Astrocyte (in vitro differentiated cells and primary cell): ENCODE results near the gene GLB1L. TPM values are rescaled to one million over a fixed set of nuclear protein-coding genes. Genes with fewer than 3 reads are reported as not detected.

Experiments
- DNase-seq: peaks from one replicate; pipeline ENCODE4 v3.0.0-alpha.2; 2010; ENCODE audit warnings: low read depth
- FAIRE-seq: peaks from 2 replicates; lab custom pipeline; 2011; peaks lifted over from hg19 to GRCh38; lab: Jason Lieb, UNC
- H2AFZ ChIP-seq: 2 replicates; pipeline ENCODE4 v1.6.0; 2012; ENCODE audit warnings: low read depth, low read length, inconsistent platforms
- H3K27ac ChIP-seq: 2 replicates; pipeline ENCODE4 v1.5.1; 2011; ENCODE audit warnings: low read depth, low read length, inconsistent platforms
- H3K27me3 ChIP-seq: 2 replicates; pipeline ENCODE4 v1.6.0; 2011; ENCODE audit warnings: low read length, inconsistent platforms; ENCODE audit not compliant: insufficient read depth
- H3K36me3 ChIP-seq: 2 replicates; pipeline ENCODE4 v1.5.1; 2011; ENCODE audit warnings: low read length, inconsistent platforms; ENCODE audit not compliant: insufficient read depth
- H3K4me1 ChIP-seq: 2 replicates; pipeline ENCODE4 v1.5.1; 2011; ENCODE audit warnings: low read length, inconsistent platforms; ENCODE audit not compliant: insufficient read depth
- H3K4me2 ChIP-seq: 2 replicates; pipeline ENCODE4 v1.6.0; 2012; ENCODE audit warnings: low read length, inconsistent platforms
- H3K4me3 ChIP-seq: 2 replicates; pipeline ENCODE4 v1.5.1; 2011; ENCODE audit warnings: low read depth, mild to moderate bottlenecking, low read length, inconsistent platforms; ENCODE audit not compliant: insufficient read depth
- H3K79me2 ChIP-seq: 2 replicates; pipeline ENCODE4 v1.6.0; 2012; ENCODE audit warnings: mild to moderate bottlenecking, low read length, inconsistent platforms; ENCODE audit not compliant: insufficient read depth
- H3K9ac ChIP-seq: 2 replicates; pipeline ENCODE4 v1.6.0; 2012; ENCODE audit warnings: mild to moderate bottlenecking, low read length, inconsistent platforms
- H3K9me3 ChIP-seq: 2 replicates; pipeline ENCODE4 v1.5.1; 2012; ENCODE audit warnings: low read depth, mild to moderate bottlenecking, low read length, inconsistent platforms; ENCODE audit not compliant: insufficient read depth
- H4K20me1 ChIP-seq: 2 replicates; pipeline ENCODE4 v1.6.0; 2012; ENCODE audit warnings: low read length, inconsistent platforms; ENCODE audit not compliant: insufficient read depth
- H3K27ac Mint-ChIP-seq: one replicate; pipeline ENCODE4 v1.8.0; 2021; ENCODE audit warnings: mild to moderate bottlenecking, mixed read lengths; ENCODE audit not compliant: unreplicated experiment
- H3K27me3 Mint-ChIP-seq: one replicate; pipeline ENCODE4 v1.8.0; 2021; ENCODE audit warnings: low read depth, mixed read lengths; ENCODE audit not compliant: unreplicated experiment
- H3K36me3 Mint-ChIP-seq: one replicate; pipeline ENCODE4 v1.8.0; 2021; ENCODE audit warnings: low read depth, mixed read lengths; ENCODE audit not compliant: unreplicated experiment
- H3K4me1 Mint-ChIP-seq: one replicate; pipeline ENCODE4 v1.8.0; 2021; ENCODE audit warnings: low read depth, mixed read lengths; ENCODE audit not compliant: unreplicated experiment
- H3K4me3 Mint-ChIP-seq: one replicate; pipeline ENCODE4 v1.8.0; 2021; ENCODE audit warnings: mild to moderate bottlenecking, moderate library complexity, mixed read lengths; ENCODE audit not compliant: unreplicated experiment
- H3K9me3 Mint-ChIP-seq: one replicate; pipeline ENCODE4 v1.8.0; 2021; ENCODE audit warnings: mild to moderate bottlenecking, mixed read lengths; ENCODE audit not compliant: unreplicated experiment
- EZH2 ChIP-seq: IDR thresholded peaks from 2 replicates; pipeline ENCODE4 v1.6.1; 2012; ENCODE audit warnings: mild to moderate bottlenecking, low read length, inconsistent platforms; ENCODE audit not compliant: insufficient read depth
- total RNA-seq: library from RNA; stranded (reverse); gene quantifications from 2 replicates; pipeline ENCODE4 v1.2.1, GENCODE V29; 2021
- TF ChIP-seq, protein P1 (sequence below): IDR thresholded peaks from 2 replicates; pipeline ENCODE4 v1.5.1; 2011; ENCODE audit warnings: low read depth, mild to moderate bottlenecking, inconsistent platforms, low read length, moderate library complexity; ENCODE audit not compliant: insufficient read depth

Gene GLB1L
- total RNA-seq, 1 donor from 2014 or later = 2.7 TPM

- no peaks in the 10 kb centered on the region for H3K9me3 ChIP-seq
- no peak for TF ChIP-seq EZH2
- TF ChIP-seq, protein P1, sequence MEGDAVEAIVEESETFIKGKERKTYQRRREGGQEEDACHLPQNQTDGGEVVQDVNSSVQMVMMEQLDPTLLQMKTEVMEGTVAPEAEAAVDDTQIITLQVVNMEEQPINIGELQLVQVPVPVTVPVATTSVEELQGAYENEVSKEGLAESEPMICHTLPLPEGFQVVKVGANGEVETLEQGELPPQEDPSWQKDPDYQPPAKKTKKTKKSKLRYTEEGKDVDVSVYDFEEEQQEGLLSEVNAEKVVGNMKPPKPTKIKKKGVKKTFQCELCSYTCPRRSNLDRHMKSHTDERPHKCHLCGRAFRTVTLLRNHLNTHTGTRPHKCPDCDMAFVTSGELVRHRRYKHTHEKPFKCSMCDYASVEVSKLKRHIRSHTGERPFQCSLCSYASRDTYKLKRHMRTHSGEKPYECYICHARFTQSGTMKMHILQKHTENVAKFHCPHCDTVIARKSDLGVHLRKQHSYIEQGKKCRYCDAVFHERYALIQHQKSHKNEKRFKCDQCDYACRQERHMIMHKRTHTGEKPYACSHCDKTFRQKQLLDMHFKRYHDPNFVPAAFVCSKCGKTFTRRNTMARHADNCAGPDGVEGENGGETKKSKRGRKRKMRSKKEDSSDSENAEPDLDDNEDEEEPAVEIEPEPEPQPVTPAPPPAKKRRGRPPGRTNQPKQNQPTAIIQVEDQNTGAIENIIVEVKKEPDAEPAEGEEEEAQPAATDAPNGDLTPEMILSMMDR = no peak
- DNase-seq = no peak
Measured at GRCh38 chr2:219291394-219291793, 46.1 kb upstream of the GLB1L start.

GRCh38 chr2:219290381-219291171, 45.3 kb upstream of the GLB1L start:
- peaks cover 2% of the 10 kb centered on the region for H3K27me3 Mint-ChIP-seq
- peaks cover 13% of the 10 kb centered on the region for H3K36me3 Mint-ChIP-seq
- no peak overlapping the region for H3K4me3 Mint-ChIP-seq
- H3K79me2 ChIP-seq = no peaks in the 10 kb centered on the region
- peaks cover 11% of the 10 kb centered on the region for H3K4me1 Mint-ChIP-seq
- no peak for FAIRE-seq
- H2AFZ ChIP-seq = no peak overlapping the region
- H3K27ac ChIP-seq = no peak overlapping the region
- DNase-seq = no peak
- H4K20me1 ChIP-seq = no peaks in the 10 kb centered on the region
- no peaks in the 10 kb centered on the region for H3K9me3 Mint-ChIP-seq
- H3K4me3 ChIP-seq = no peak overlapping the region
- no peak overlapping the region for H3K9ac ChIP-seq
- H3K9me3 ChIP-seq = no peaks in the 10 kb centered on the region
- no peaks in the 10 kb centered on the region for H3K27me3 ChIP-seq
- H3K4me2 ChIP-seq = no peak overlapping the region
- peaks cover 2% of the 10 kb centered on the region for H3K36me3 ChIP-seq
- TF ChIP-seq EZH2 = no peak
- TF ChIP-seq, protein P1 = no peak
- H3K27ac Mint-ChIP-seq = no peak overlapping the region
- H3K4me1 ChIP-seq = peaks cover 28% of the 10 kb centered on the region

More at GRCh38 chr2:219291394-219291793, 46.1 kb upstream of the GLB1L start:
- no peak overlapping the region for H3K27ac Mint-ChIP-seq
- no peak overlapping the region for H3K9ac ChIP-seq
- no peak overlapping the region for H3K4me2 ChIP-seq
- FAIRE-seq = no peak
- H3K9me3 Mint-ChIP-seq = no peaks in the 10 kb centered on the region
- H3K36me3 ChIP-seq = peaks cover 2% of the 10 kb centered on the region
- no peaks in the 10 kb centered on the region for H3K79me2 ChIP-seq
- H3K27me3 Mint-ChIP-seq = peaks cover 2% of the 10 kb centered on the region
- H3K27me3 ChIP-seq = no peaks in the 10 kb centered on the region
- peaks cover 10% of the 10 kb centered on the region for H3K36me3 Mint-ChIP-seq
- H4K20me1 ChIP-seq = no peaks in the 10 kb centered on the region
- H3K4me3 Mint-ChIP-seq = no peak overlapping the region
- H3K4me1 Mint-ChIP-seq = peaks cover 7% of the 10 kb centered on the region
- no peak overlapping the region for H2AFZ ChIP-seq
- peaks cover 22% of the 10 kb centered on the region for H3K4me1 ChIP-seq
- no peak overlapping the region for H3K4me3 ChIP-seq
- no peak overlapping the region for H3K27ac ChIP-seq
